Epithelial cell of esophagus (primary cell): ENCODE results near the gene DNAJC19.

Experiments used
- DNase-seq: peaks from one replicate; pipeline ENCODE4 v3.0.0; 2010; ENCODE audit warnings: low read depth
- H3K4me3 ChIP-seq: 2 replicates; pipeline ENCODE4 v1.5.1; 2011; ENCODE audit warnings: mild to moderate bottlenecking, low read length, control low read depth
- TF ChIP-seq, protein P1 (sequence below): IDR thresholded peaks from 2 replicates; pipeline ENCODE4 v1.5.1; 2011; ENCODE audit warnings: low read depth, mild to moderate bottlenecking, low read length, control low read depth, inconsistent platforms; ENCODE audit not compliant: insufficient read depth; ENCODE audit errors: missing control alignments

DNAJC19 gene

GRCh38 chr3:180980611-180981010 lies 8.9 kb downstream of the DNAJC19 start:
- TF ChIP-seq, protein P1, sequence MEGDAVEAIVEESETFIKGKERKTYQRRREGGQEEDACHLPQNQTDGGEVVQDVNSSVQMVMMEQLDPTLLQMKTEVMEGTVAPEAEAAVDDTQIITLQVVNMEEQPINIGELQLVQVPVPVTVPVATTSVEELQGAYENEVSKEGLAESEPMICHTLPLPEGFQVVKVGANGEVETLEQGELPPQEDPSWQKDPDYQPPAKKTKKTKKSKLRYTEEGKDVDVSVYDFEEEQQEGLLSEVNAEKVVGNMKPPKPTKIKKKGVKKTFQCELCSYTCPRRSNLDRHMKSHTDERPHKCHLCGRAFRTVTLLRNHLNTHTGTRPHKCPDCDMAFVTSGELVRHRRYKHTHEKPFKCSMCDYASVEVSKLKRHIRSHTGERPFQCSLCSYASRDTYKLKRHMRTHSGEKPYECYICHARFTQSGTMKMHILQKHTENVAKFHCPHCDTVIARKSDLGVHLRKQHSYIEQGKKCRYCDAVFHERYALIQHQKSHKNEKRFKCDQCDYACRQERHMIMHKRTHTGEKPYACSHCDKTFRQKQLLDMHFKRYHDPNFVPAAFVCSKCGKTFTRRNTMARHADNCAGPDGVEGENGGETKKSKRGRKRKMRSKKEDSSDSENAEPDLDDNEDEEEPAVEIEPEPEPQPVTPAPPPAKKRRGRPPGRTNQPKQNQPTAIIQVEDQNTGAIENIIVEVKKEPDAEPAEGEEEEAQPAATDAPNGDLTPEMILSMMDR, result no peak
- no peak for DNase-seq
- H3K4me3 ChIP-seq, result no peak overlapping the region

- TF ChIP-seq, protein P1, result no peak
- DNase-seq, result no peak
- no peak overlapping the region for H3K4me3 ChIP-seq
Observed at GRCh38 chr3:180979961-180980360, 9.6 kb downstream of the DNAJC19 start.

DNA sequence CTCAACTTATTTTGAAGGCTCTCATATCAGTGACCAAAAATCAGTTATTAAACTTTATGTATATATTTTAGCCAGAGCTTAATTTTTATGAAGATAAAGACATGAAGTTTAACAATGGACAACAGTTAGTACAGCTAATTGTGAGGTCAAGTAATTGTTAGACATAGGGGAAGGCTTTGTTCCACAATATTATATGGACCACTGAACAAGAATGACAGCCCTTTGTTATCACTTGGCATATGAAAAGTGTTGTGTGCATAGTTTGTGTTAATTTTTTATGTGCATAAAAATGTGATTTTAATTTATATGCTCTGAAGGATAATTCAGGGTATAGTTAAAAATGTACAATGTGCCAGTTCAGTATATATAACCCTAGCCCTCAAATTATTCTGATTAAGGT lies 12.0 kb downstream of the DNAJC19 start:
- no peak for DNase-seq
- TF ChIP-seq, protein P1, result no peak

GRCh38 chr3:180974286-180974685 lies 15.2 kb downstream of the DNAJC19 start:
- H3K4me3 ChIP-seq, result no peak overlapping the region
- TF ChIP-seq, protein P1, result no peak
- peak; percentile 4 for DNase-seq

More for the DNA sequence above, 12.0 kb downstream of the DNAJC19 start:
- no peak overlapping the region for H3K4me3 ChIP-seq

DNA sequence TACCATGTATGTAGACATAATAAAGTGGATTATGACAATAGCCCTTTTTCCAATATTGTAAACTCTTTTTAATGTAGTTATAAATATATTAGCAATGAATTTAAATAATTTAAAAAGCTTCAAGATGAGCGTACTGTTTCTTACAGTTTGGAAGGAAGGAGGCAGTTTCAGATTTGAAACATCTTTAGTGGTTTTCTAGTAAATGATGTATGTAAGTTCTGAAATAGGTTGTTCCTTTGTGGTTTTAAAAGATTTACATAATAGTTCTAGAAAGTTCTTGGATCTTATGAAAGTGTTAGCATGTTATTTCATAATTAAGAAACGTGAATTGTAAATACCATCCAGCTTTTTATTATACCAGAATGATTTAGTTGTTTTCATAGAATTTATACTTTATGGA lies 16.0 kb downstream of the DNAJC19 start:
- TF ChIP-seq, protein P1, result no peak
- H3K4me3 ChIP-seq, result no peak overlapping the region
- DNase-seq, result no peak

DNA sequence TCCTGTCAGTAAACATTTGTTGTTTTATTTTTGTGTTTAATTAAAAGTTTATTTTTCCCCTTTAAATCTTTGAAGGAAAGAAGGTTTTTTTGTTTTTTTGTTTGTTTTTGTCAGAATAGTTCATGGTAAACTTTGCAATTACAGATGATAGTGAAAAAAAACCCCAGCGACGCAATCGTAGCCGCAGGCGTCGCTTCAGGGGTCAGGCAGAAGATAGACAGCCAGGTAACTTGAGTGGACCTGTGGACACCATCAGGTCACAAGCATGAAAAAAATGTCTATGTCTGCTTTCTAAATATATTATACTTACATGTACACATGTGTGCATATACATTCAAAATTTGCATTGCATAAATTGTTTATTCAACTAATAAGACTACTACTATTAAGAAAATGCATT lies 18.6 kb downstream of the DNAJC19 start:
- DNase-seq, result no peak
- TF ChIP-seq, protein P1, result no peak
- H3K4me3 ChIP-seq, result no peak overlapping the region

DNA sequence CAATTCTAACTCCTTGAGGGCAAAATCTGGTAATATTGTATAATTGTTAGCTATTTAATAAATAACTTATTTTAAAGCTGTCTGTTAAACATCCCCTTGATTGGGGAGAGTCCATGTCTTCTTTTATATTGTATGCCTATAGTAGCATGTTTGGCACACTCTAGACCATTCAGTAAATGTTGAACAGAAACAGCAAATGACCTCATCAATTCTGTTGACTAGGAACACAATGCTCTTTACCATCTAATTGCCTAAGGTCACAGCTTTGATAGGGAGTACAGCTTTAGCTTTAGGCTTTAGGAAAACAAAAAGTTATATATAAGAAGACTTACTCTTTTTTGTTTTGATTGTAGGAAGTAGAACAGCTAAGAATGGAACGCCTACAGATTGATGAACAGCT lies 27.0 kb downstream of the DNAJC19 start:
- no peak overlapping the region for H3K4me3 ChIP-seq
- TF ChIP-seq, protein P1, result no peak
- DNase-seq, result no peak
